GM23338 (cell line): ENCODE measurements around the gene RPS6KC1. TPM values are rescaled to one million over a fixed set of nuclear protein-coding genes. Genes with fewer than 3 reads are reported as not detected.

Experiments
- ATAC-seq: fragments of 200-7000 bp; cut with Tn5 transposase; 3 replicates; pipeline ENCODE4 v1.9.1; 2020
- DNase-seq: peaks from one replicate; pipeline ENCODE4 v3.0.0-alpha.2; 2015; ENCODE audit warnings: low spot score
- H2AFZ ChIP-seq: fragments of 200-600 bp; sonication (generic); 2 replicates; pipeline ENCODE4 v1.8.0; 2016; ENCODE audit warnings: antibody characterized with exemption, mild to moderate bottlenecking, moderate library complexity
- H3F3A ChIP-seq: fragments of 200-600 bp; sonication (generic); replicated peaks from 2 replicates; pipeline ENCODE4 v1.8.0; 2017; ENCODE audit warnings: antibody characterized with exemption, mixed run types, low read depth
- H3K27ac ChIP-seq: fragments of 200-600 bp; sonication (generic); 2 replicates; pipeline ENCODE4 v1.6.1; 2016; ENCODE audit warnings: low read depth
- H3K27me3 ChIP-seq: fragments of 200-600 bp; sonication (generic); 2 replicates; pipeline ENCODE4 v1.8.0; 2016; ENCODE audit warnings: mild to moderate bottlenecking, mixed run types, moderate library complexity; ENCODE audit not compliant: insufficient read depth
- H3K36me3 ChIP-seq: fragments of 200-600 bp; sonication (generic); 2 replicates; pipeline ENCODE4 v1.8.0; 2016; ENCODE audit warnings: mild to moderate bottlenecking; ENCODE audit not compliant: insufficient read depth
- H3K4me1 ChIP-seq: fragments of 200-600 bp; sonication (generic); 2 replicates; pipeline ENCODE4 v1.8.0; 2016; ENCODE audit warnings: mild to moderate bottlenecking, moderate library complexity; ENCODE audit not compliant: insufficient read depth
- H3K4me2 ChIP-seq: fragments of 200-600 bp; sonication (generic); 2 replicates; pipeline ENCODE4 v1.7.1; 2017; ENCODE audit warnings: mixed run types
- H3K4me3 ChIP-seq: fragments of 200-600 bp; sonication (generic); 2 replicates; pipeline ENCODE4 v1.6.1; 2016; ENCODE audit warnings: mixed run types
- H3K79me2 ChIP-seq: fragments of 200-600 bp; sonication (generic); replicated peaks from 2 replicates; pipeline ENCODE4 v1.8.0; 2017; ENCODE audit warnings: mild to moderate bottlenecking; ENCODE audit not compliant: insufficient read depth
- H3K9me2 ChIP-seq: fragments of 200-600 bp; sonication (generic); 2 replicates; pipeline ENCODE4 v1.8.0; 2017; ENCODE audit not compliant: insufficient read depth
- H4K20me1 ChIP-seq: fragments of 200-600 bp; sonication (generic); replicated peaks from 2 replicates; pipeline ENCODE4 v1.8.0; 2017; ENCODE audit warnings: mild to moderate bottlenecking; ENCODE audit not compliant: insufficient read depth
- H3K27ac Mint-ChIP-seq: 2 replicates; pipeline ENCODE4 v1.8.0; 2020; ENCODE audit warnings: inconsistent platforms, mild to moderate bottlenecking, moderate library complexity, mixed read lengths
- H3K27me3 Mint-ChIP-seq: 3 replicates; pipeline ENCODE4 v1.8.0; 2022; ENCODE audit warnings: low read depth, mild to moderate bottlenecking, moderate library complexity, mixed read lengths, inconsistent platforms; ENCODE audit not compliant: insufficient read depth, poor library complexity
- H3K36me3 Mint-ChIP-seq: 3 replicates; pipeline ENCODE4 v1.8.0; 2021; ENCODE audit warnings: low read depth, mild to moderate bottlenecking, inconsistent platforms, moderate library complexity, mixed read lengths
- H3K4me1 Mint-ChIP-seq: 3 replicates; pipeline ENCODE4 v1.8.0; 2020; ENCODE audit warnings: mild to moderate bottlenecking, inconsistent platforms, mixed read lengths
- H3K4me3 Mint-ChIP-seq: 3 replicates; pipeline ENCODE4 v1.8.0; 2021; ENCODE audit warnings: moderate library complexity, mild to moderate bottlenecking, inconsistent platforms, mixed read lengths
- H3K9me3 Mint-ChIP-seq: 3 replicates; pipeline ENCODE4 v1.8.0; 2020; ENCODE audit warnings: moderate library complexity, mild to moderate bottlenecking, inconsistent platforms, mixed read lengths
- CREB1 ChIP-seq: fragments of 250-450 bp; sonication (Bioruptor Pico); IDR thresholded peaks from 2 replicates; pipeline ENCODE4 v1.5.0; 2020; ENCODE audit warnings: low read depth, mild to moderate bottlenecking, moderate library complexity
- CTCF ChIP-seq, 2 experiments: fragments of 200-600 bp in 1 of 2; sonication (generic) in 1 of 2; conservative IDR thresholded peaks; 2 replicates each; pipeline versions ENCODE4 v1.5.1 to v1.6.1; 2016 to 2017; ENCODE audit warnings: antibody characterized with exemption in 2 of 2, low read depth in 2 of 2, mild to moderate bottlenecking in 2 of 2, moderate library complexity in 1 of 2
- ETS1 ChIP-seq: IDR thresholded peaks from 2 replicates; pipeline ENCODE4 v1.6.1; 2016; ENCODE audit warnings: antibody characterized with exemption
- EZH2 ChIP-seq: fragments of 200-600 bp; sonication (generic); IDR thresholded peaks from one replicate; pipeline ENCODE4 v1.8.0; 2017; ENCODE audit warnings: antibody characterized with exemption, mild to moderate bottlenecking, low read depth; ENCODE audit not compliant: unreplicated experiment
- EZH2phosphoT487 ChIP-seq: fragments of 200-600 bp; sonication (generic); IDR thresholded peaks from one replicate; pipeline ENCODE4 v1.8.1; 2018; ENCODE audit warnings: antibody characterized with exemption; ENCODE audit not compliant: unreplicated experiment
- JUNB ChIP-seq: IDR thresholded peaks from one replicate; pipeline ENCODE4 v1.6.1; 2016; ENCODE audit warnings: antibody characterized with exemption; ENCODE audit not compliant: unreplicated experiment
- NANOG ChIP-seq: IDR thresholded peaks from 2 replicates; pipeline ENCODE4 v1.6.1; 2016; ENCODE audit warnings: antibody characterized with exemption, borderline replicate concordance
- POLR2AphosphoS5 ChIP-seq: IDR thresholded peaks from 2 replicates; pipeline ENCODE4 v1.6.1; 2016; ENCODE audit warnings: antibody characterized with exemption, low read depth
- REST ChIP-seq: IDR thresholded peaks from one replicate; pipeline ENCODE4 v1.6.1; 2018; ENCODE audit warnings: antibody characterized with exemption; ENCODE audit not compliant: unreplicated experiment
- STAT1 ChIP-seq: IDR thresholded peaks from one replicate; pipeline ENCODE4 v1.6.1; 2016; ENCODE audit warnings: antibody characterized with exemption; ENCODE audit not compliant: unreplicated experiment
- polyA plus RNA-seq: library from polyadenylated mRNA; unstranded; fragments of >200 nt; fragmentation: Nextera tagmentation; extraction: Ambion mirVana; gene quantifications from 2 replicates; pipeline ENCODE4 v1.2.1, GENCODE V29; 2016
- total RNA-seq: library from RNA; depleted of rRNA; stranded (reverse); fragments of >200 nt; shearing (Covaris generic); gene quantifications from 2 replicates; pipeline ENCODE4 v1.2.3, GENCODE V29; 2014

RPS6KC1 gene
- total and polyA plus RNA-seq, 2 experiments from 2014 or later: 7.9 to 24.9 TPM

- TF ChIP-seq REST (no peak), EZH2phosphoT487 (no peak), JUNB (no peak), STAT1 (no peak), CREB1 (CRISPR knock-in tag) (no peak), EZH2 (no peak), POLR2AphosphoS5 (no peak), CTCF (conservative IDR thresholded peaks at IDR 0.05; ENCODE audit: low read depth in 2 of 2) (no peak), ETS1 (no peak), NANOG (no peak)
Measured at GRCh38 chr1:213014642-213015041, 36.4 kb upstream of the RPS6KC1 start (continued).

- peaks cover 15% of the 10 kb centered on the region for H3K4me1 ChIP-seq
- no peaks in the 10 kb centered on the region; the same call in 1 of the 2 replicates for H3F3A ChIP-seq
- peak within 1 kb of the TSS; percentile 78 for H3K4me3 ChIP-seq
- Mint-ChIP-seq H3K9me3 (no peaks in the 10 kb centered on the region), H3K27me3 (no peaks in the 10 kb centered on the region), H3K4me3 (peak within 1 kb of the TSS; percentile 95), H3K36me3 (peaks cover 15% of the 10 kb centered on the region), H3K27ac (peak within 1 kb of the TSS; percentile 98), H3K4me1 (peaks cover 11% of the 10 kb centered on the region; the same call in 2 of the 3 replicates)
- ATAC-seq (peak; percentile 93), DNase-seq (peak; percentile 98)
- H3K36me3 ChIP-seq: no peaks in the 10 kb centered on the region
- peak within 1 kb of the TSS; percentile 90 for H2AFZ ChIP-seq
- peak within 1 kb of the TSS; percentile 93 for H3K27ac ChIP-seq
- H3K27me3 ChIP-seq: no peaks in the 10 kb centered on the region
- no peaks in the 10 kb centered on the region for H3K9me2 ChIP-seq
- H3K79me2 ChIP-seq: peaks cover 46% of the 10 kb centered on the region
- H4K20me1 ChIP-seq: no peaks in the 10 kb centered on the region
- peak within 1 kb of the TSS; percentile 83 for H3K4me2 ChIP-seq
- no peak for TF ChIP-seq EZH2phosphoT487
- TF ChIP-seq REST: no peak
- TF ChIP-seq POLR2AphosphoS5: peak; percentile 86
- peak; percentile 13; the same call in 1 of the 2 replicates for TF ChIP-seq CREB1 (CRISPR knock-in tag)
- TF ChIP-seq ETS1: peak; percentile 82
Measured at GRCh38 chr1:213015099-213016050, 35.7 kb upstream of the RPS6KC1 start, which contains the start of gene ANGEL2. ANGEL2 (minus strand) TSS chr1:213015867; CDS start chr1:213015671, 196 bp downstream.
